Measurements from ENCODE around the gene DEK.

DNA sequence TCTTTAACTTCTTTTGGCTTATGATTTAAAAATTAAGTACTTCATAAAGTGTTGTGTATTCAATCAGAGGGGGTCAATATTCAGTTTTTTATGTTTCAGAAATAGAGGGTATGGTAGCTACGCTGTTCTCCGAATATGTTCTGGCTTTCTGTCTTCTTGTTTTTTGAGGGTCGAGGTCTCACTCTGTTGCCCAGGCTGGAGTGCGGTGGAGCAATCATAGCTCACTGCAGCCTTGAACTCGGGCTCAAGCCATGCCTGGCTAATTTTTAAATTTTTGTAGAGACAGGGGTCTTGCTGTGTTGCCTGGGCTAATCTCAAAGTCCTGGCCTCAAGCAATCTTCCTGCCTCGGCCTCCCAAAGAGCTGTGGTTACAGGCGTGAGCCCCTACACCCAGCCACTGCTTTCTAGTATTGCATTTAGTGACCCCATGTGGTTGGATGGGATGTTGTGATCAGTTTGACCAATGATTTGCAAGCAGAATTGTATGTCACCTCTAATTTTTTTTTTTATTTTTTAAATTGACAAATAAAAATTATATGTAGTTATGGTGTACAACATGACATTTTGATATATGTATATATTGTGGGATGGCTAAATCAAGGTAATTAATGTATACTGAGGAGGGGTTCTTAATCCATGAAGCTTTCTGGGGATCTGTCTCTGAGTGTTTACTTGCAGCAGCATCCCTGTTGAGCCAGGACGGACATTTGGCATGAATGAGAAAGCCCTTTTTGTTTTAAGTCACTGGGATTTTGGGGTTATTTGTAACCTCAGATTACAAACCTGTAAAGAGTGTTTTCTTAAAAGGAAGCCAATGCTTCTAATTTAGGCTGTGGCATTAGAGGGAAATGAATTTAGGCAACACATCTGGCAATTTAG, 38.5 kb upstream of the DEK start:
- TF ChIP-seq, protein P1, sequence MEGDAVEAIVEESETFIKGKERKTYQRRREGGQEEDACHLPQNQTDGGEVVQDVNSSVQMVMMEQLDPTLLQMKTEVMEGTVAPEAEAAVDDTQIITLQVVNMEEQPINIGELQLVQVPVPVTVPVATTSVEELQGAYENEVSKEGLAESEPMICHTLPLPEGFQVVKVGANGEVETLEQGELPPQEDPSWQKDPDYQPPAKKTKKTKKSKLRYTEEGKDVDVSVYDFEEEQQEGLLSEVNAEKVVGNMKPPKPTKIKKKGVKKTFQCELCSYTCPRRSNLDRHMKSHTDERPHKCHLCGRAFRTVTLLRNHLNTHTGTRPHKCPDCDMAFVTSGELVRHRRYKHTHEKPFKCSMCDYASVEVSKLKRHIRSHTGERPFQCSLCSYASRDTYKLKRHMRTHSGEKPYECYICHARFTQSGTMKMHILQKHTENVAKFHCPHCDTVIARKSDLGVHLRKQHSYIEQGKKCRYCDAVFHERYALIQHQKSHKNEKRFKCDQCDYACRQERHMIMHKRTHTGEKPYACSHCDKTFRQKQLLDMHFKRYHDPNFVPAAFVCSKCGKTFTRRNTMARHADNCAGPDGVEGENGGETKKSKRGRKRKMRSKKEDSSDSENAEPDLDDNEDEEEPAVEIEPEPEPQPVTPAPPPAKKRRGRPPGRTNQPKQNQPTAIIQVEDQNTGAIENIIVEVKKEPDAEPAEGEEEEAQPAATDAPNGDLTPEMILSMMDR (IDR thresholded peaks at IDR 0.05; ENCODE audit: insufficient read depth, low read length, poor library complexity, severe bottlenecking), result no peak
- TF ChIP-seq EZH2phosphoT487 (conservative IDR thresholded peaks at IDR 0.05; ENCODE audit: low read length), result no peak
